Activated CD8-positive, alpha-beta memory T cell treated with anti-CD3 and anti-CD28 coated beads, Interleukin-2, amount 50 U/mL, for 48 hours (primary cell): ENCODE data around the gene SHCBP1L.
"Not testable (repeated sequence)": the region's sequence is repeated elsewhere in the genome, so short reads cannot be mapped to it uniquely, and the experiment has no call there.

Experiments
- DNase-seq: peaks from one replicate; pipeline ENCODE4 v3.0.0-alpha.2; 2020

The SHCBP1L gene

DNA sequence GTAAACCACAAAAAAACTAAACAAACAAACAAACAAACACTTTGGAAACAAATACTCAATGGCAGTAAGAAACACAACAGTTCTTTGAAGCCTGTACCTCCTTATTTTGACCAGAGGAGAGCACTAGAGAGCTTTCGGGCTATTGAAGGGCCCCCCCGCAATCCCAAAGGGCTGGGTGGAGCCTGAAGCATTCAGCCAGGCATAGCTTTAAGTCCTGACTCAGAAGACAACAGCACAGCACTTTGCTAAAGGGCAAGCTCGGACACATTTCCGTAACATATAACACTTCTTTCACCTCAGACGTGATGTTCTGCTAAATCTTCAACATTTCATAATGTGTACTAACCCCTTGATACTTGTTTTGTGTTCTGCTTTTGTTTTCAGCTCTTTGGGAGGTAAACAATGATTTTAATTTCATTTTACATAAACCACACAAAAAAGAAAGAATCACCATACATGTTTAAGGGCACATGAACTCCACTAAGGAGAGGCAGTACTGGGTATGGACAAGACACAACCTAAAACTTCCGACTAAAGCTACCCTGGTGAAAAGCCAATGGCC, 9.7 kb upstream of the SHCBP1L start:
- no peak for DNase-seq

GRCh38 chr1:182960046-182960445, 7.1 kb upstream of the SHCBP1L start:
- no peak for DNase-seq

DNA sequence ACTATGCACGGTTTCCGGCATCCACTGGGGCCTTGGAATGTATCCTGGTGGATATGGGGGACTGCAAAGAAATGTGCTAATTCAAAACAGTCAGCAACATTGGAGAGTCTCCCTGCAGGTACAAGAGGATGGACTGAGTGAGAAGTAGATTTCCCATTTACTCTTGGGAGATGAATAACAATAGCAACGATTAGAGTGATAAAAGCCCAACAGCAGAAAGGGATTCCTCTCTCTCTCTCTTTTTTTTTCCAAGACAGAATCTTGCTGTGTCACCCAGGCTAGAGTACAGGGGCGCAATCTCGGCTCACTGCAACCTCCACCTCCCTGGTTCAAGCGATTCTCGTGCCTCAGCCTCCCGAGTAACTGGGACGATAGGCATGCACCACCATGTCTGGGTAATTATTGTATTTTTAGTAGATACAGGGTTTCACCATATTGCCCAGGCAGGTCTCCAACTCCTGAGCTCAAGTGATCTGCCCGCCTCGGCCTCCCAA, 5.0 kb upstream of the SHCBP1L start:
- no peak for DNase-seq

GRCh38 chr1:182956708-182957365, 3.9 kb upstream of the SHCBP1L start:
- DNase-seq = no peak

DNA sequence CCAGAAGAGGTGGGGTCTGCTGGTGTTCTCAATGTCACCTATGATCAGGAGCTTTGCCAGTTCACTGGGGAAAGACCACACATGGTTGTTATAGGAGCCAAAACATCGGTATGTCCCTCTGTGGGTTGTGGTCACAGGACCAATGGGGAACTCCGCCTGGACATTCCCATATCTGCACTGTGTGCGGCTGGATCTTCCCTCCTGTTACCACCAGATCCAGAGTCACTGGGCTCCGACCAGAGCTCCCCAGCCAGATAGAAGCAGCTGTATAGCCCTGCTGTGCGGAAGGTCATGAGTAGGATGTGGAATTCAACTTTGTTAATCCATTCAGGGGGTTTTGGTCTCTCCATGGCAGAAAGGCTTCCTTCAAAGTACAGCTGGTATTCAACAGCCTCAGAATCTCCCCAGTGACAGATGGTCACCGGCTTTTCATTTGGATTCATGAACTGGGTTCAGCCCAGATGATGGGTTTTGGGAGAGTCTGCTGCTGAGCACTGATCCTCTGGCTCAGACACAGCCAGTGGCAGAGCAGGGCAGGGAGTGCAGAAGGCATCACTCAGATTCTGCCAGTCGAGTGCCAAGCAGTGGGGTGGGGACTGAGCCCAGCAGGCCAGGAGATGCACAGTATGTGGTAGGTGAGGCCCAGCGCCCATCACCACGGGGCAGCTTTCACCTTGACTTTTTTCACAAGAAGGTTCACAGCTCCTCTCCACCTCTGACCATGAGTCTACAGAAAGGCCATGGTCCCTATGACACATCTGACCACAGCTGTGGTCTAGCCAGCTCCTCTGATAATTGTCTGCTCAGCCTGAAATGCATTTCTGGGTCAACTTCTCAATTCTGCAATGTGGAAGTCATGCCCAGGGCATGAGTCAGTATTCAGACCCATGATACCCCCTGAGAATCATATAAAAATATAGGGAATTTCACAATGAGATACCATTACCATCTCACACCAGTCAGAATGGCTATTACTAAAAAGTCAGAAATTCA, 2.9 kb upstream of the SHCBP1L start:
- DNase-seq = no peak

DNA sequence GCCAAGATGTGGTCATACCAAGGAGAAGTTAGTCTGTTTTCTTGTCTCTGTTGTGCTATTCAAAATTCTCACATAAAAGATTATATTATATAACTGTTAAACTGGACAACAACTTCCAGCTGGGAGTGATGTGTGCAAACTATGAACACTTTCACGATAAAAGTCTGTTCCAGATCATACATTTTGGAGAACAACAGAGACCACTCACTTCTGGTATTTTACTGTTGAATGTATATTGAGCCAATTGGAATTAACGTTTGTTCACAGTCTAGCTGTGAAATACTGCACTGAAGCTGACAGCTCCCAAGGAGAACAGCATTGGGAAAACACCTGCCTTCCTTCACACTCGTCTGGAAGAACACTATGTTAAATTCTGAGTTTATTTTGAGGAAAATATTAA, 860 bp upstream of the SHCBP1L start:
- DNase-seq = no peak

- not testable (repeated sequence) for DNase-seq
These were observed 9.6 kb downstream of the SHCBP1L start for GRCh38 chr1:182943336-182943735.

- not testable (repeated sequence) for DNase-seq
These were observed 10.8 kb downstream of the SHCBP1L start for GRCh38 chr1:182942145-182942544.

DNA sequence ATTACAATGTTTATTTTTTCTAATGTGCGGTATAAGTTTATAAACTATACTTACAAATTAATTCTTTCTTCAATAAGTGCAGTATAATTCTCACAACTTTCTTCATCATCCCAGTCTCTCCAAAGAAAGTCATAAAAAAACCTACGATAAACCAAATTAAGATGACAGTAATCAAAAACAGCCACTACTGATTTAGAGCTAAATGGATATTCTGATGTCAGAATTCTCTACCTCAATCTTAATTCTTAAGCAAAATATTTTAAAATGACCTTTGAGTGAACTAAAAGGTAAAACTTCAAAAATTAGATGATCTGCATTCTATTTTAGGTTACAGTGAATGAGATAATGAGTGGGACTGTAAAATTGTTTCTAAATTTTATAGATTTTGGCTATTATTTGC, 13.6 kb downstream of the SHCBP1L start:
- DNase-seq = no peak

DNA sequence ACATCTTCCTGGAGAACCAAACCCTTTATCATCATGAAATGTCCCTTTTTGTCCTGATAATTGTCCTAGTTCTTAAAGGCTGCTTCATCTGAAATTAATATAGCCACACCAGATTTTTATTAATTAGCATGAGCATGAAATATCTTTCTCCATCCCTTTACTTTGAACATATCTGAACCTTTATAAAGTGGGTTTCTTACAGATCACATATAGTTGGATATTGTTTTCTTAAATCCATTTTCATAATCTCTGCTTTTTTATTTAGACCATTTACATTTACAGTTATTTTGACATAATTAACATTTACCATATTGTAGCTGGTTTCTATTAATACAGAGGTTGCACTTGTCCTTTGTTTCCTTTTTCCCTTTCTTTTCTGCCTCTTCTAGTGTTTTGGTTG, 17.2 kb downstream of the SHCBP1L start:
- no peak for DNase-seq

GRCh38 chr1:182930985-182931384, 22.0 kb downstream of the SHCBP1L start:
- no peak for DNase-seq

- no peak for DNase-seq
These were observed 25.1 kb downstream of the SHCBP1L start for GRCh38 chr1:182927693-182928433.

GRCh38 chr1:182925661-182926060, 27.3 kb downstream of the SHCBP1L start:
- DNase-seq = no peak

DNA sequence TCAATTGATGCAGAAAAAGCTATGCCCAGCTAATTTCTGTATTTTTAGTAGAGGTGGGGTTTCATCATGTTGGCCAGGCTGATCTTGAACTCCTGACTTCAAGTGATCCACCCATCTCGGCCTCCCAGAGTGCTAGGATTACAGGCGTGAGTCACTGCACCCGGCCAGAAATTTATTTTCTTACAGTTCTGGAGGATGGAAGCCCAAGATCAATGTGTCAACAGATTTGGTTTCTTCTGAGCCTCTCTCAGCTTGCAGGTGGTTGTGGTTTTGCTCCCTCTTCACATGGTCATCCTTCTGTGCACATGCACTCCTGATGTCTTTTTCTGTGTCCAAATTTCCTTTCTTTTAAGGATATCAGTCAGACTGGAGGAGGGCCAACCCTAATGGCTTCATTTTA, 35.6 kb downstream of the SHCBP1L start:
- no peak for DNase-seq

DNA sequence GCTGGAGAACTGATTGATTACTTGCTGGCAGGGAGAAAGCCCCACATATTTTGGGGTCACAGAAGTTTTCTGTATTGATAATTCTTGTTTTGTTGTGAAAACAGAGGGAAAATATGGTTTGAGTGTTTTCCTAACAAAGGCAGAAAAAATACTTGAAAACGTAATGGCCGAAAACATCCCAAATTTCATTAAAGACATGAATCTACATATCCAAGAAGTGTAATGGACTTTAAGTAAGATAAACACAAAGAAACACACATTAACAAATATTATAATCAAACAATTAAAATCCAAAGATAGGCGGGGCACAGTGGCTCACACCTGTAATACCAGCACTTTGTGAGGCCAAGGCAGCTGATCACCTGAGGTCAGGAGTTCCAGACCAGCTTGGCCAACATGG, 39.6 kb downstream of the SHCBP1L start:
- no peak for DNase-seq

DNA sequence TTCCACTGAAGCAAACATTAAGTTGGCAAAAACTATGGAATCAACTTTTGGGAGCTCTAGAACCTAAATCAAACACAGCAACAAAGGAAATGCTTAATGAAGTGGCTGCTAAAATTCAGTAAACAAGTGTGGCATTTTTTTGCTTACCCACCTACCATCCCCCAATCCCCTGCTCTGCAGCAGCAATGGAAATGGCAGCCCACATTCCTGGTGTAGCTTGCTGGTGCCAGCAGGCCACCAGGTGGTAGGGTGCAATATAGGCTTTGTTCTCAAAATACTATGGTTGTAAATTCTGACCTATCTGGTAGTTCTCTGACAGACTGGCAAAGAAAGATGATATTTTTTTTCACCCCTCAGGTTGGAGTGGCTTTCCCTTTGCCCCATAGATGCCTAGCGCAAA, 42.8 kb downstream of the SHCBP1L start:
- DNase-seq = no peak

DNA sequence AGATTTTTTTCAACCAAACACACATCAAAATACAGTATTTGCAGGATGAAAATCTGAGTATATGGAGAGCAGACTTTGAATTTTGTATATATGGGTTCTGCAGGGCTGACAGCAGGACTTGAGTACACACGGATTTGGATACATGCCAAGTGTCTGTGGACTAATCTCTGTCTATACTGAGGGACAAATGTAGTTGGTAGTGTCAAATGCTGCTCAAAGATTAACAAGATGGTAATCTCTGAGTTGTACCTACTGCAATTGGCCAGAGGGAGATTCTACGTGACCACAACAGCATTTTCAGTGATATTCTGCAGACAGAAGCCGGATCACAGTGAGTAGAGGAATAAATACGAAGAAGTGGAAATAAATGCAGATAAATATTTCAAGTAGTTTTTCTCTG, 43.4 kb downstream of the SHCBP1L start:
- no peak for DNase-seq

- DNase-seq = no peak
These were observed 47.6 kb downstream of the SHCBP1L start for GRCh38 chr1:182905321-182905720.

DNA sequence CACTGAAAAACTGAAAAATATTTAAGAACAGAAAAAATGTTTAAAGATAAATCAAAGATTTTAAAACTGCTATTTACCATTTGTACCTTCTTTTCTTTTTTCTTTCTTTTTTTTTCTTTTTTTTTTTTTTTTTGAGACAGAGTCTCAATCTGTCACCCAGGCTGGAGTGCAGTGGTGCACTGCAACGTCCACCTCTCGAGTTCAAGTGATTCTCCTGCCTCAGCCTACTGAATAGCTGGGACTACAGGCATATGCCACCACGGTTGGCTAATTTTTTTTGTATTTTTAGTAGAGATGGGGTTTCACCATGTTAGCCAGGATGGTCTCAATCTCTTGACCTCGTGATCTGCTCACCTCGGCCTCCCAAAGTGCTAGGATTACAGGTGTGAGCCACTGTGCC, 51.0 kb downstream of the SHCBP1L start:
- DNase-seq = not testable (repeated sequence)

DNA sequence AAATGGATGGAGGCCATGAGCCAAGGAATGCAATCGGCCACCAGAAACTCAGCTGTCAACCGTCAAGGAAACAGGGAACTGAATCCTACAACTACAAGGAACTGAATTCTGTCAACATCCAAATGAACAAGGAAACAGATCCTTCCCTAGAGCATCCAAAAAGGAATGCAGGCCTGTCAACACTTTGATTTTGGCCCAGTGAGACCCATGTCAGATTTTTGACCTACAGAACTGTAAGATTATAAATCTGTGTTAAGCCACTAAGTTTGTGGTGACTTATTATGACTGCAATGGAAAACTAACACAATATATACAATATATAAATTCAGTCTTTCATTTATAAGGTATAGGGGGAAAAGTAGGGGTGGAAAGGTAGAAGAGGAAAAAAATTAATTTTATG, 55.3 kb downstream of the SHCBP1L start:
- no peak for DNase-seq

- no peak for DNase-seq
These were observed 61.9 kb downstream of the SHCBP1L start for GRCh38 chr1:182890927-182891610.

DNA sequence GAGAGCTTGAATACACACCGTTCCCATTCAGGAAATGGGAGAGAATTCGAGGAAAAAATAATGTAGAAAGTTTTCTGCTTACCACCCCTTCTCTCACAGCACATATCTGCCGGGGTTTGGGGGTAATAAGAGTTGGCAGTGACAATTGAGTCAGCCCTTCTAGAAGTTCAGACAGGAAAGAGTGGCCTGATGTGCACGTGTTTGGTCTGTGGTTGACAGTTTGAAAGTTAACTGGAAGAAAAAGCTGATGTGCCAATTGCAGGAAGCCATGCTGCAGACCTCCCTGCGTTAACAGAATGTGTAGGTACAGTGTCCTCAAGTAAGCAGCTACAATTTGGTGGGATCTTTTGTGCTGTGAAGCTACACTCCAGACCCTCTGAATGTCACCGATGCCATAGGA, 63.0 kb downstream of the SHCBP1L start:
- no peak for DNase-seq
